Stomach (tissue), 4 donors: Measurements from ENCODE around the gene ZNF827.

Experiments used
- EP300 ChIP-seq: sonication (generic); formaldehyde crosslinking; IDR thresholded peaks from one replicate; pipeline ENCODE4 v1.6.1; 2017; ENCODE audit warnings: antibody characterized with exemption
- POLR2A ChIP-seq, 4 donors: fragments of 450-650 bp; IDR thresholded peaks; one replicate each; pipeline ENCODE4 v1.6.1; 2016; ENCODE audit warnings: antibody characterized with exemption in 4 of 4, control low read depth in 2 of 4, mild to moderate bottlenecking in 1 of 4, moderate library complexity in 1 of 4
- TF ChIP-seq, protein P1 (sequence below), 7 experiments: fragments of 450-650 bp in 4 of 7; fragments of 200-600 bp in 3 of 7; sonication (generic) in 3 of 7; IDR thresholded peaks; one replicate each; pipeline ENCODE4 v1.5.1; 2016 to 2019; ENCODE audit warnings: antibody characterized with exemption in 7 of 7, control low read depth in 2 of 7, mild to moderate bottlenecking in 1 of 7

- TF ChIP-seq POLR2A (IDR thresholded peaks at IDR 0.05), result no peak
- TF ChIP-seq, protein P1, sequence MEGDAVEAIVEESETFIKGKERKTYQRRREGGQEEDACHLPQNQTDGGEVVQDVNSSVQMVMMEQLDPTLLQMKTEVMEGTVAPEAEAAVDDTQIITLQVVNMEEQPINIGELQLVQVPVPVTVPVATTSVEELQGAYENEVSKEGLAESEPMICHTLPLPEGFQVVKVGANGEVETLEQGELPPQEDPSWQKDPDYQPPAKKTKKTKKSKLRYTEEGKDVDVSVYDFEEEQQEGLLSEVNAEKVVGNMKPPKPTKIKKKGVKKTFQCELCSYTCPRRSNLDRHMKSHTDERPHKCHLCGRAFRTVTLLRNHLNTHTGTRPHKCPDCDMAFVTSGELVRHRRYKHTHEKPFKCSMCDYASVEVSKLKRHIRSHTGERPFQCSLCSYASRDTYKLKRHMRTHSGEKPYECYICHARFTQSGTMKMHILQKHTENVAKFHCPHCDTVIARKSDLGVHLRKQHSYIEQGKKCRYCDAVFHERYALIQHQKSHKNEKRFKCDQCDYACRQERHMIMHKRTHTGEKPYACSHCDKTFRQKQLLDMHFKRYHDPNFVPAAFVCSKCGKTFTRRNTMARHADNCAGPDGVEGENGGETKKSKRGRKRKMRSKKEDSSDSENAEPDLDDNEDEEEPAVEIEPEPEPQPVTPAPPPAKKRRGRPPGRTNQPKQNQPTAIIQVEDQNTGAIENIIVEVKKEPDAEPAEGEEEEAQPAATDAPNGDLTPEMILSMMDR (IDR thresholded peaks at IDR 0.05), result no peak
- no peak for TF ChIP-seq EP300
Measured at GRCh38 chr4:145730026-145730425, 208.6 kb downstream of the ZNF827 start.
